Measurements from ENCODE around the gene GFM1. TPM values are rescaled to one million over a fixed set of nuclear protein-coding genes. Genes with fewer than 3 reads are reported as not detected.

Gene GFM1
- total RNA-seq, 4 donors from 2014 or later: 36.4 to 46.6 (median 39.0) TPM

GRCh38 chr3:158723991-158724390 lies 79.7 kb downstream of the GFM1 start:
- DNase-seq (ENCODE audit: extremely low spot score): no peak

GRCh38 chr3:158725348-158726011 lies 81.2 kb downstream of the GFM1 start:
- peak overlapping the region; percentile 55 to 65 (median 60) for H3K27ac ChIP-seq (replicated peaks in 1 of 4)
- no peak for DNase-seq (ENCODE audit: extremely low spot score)
- intact Hi-C loops (cut with DNase I): loop anchor here (10.0 kb wide), 1 partner anchor 51 kb away; the partner anchor contains the start of gene LXN
- H3K4me3 ChIP-seq: no peak overlapping the region
- 14% methylated on average over 8 of the region's 9 CpGs for WGBS
- no peaks in the 10 kb centered on the region for H3K27me3 ChIP-seq
- H3K9me3 ChIP-seq: no peaks in the 10 kb centered on the region
- TF ChIP-seq EP300 (IDR thresholded peaks at IDR 0.05) (no peak), POLR2AphosphoS5 (IDR thresholded peaks at IDR 0.05) (peak in 1 of 2 donors; percentile 51)
- peaks cover 0 to 6% (median 4%) of the 10 kb centered on the region in 4 donors for H3K36me3 ChIP-seq
- H3K4me1 ChIP-seq: peaks cover 21 to 71% (median 45%) of the 10 kb centered on the region in 4 donors

More at GRCh38 chr3:158723991-158724390, 79.7 kb downstream of the GFM1 start:
- 92% methylated on average over 7 of the region's 7 CpGs for WGBS
- intact Hi-C loops (cut with DNase I): loop anchor here (10.0 kb wide), 1 partner anchor 49 kb away; the partner anchor contains the start of gene LXN
- no peak for TF ChIP-seq POLR2A (IDR thresholded peaks at IDR 0.05; ENCODE audit: low read depth)
- H3K4me1 ChIP-seq: peaks cover 21 to 60% (median 44%) of the 10 kb centered on the region in 4 donors
- H3K27me3 ChIP-seq: no peaks in the 10 kb centered on the region
- H3K36me3 ChIP-seq: peaks cover 0 to 6% (median 4%) of the 10 kb centered on the region in 4 donors
- H3K4me3 ChIP-seq: no peak overlapping the region
- no peaks in the 10 kb centered on the region for H3K9me3 ChIP-seq
- H3K27ac ChIP-seq (replicated peaks in 1 of 4): peak overlapping the region in 1 of 4 donors; percentile 65

DNA sequence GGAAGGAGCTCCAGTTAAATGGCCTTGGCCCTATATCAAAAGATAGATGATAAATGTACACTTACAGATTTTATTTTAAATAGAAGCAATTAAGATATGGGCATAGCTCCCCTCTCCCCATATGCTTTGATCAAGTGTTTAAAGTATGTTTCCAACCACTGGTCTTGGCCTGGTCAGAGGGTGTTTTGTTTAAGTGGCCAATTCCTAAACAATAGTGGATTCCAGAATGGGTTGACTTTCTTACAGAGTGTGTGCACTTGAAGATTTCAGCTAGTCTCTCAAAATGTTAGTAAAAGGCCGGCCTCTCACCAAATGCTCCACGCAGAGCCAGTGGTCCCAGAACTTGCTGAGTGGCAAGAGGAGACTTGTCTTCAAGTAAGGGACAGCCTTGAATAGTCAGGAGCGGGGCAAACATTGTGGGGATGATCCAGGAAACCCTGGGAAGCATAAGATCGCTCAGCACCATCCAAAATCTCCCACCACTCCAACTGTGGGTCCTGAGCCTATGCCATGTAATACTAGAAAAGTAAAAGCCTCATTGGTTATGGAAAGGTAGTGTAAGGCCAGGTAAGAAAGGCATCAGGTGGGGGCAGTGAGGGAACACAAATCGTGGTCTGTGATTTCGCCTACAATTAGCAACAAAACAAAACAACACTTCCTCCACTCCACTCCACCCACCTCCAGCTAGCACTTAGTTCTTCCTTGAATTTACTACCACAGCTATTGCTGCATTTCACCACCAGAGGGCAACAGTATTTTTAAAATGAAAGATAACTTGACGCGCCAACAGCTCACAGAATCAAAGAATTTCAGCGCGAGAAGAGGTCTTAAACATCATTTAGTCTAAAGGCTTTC lies 83.1 kb downstream of the GFM1 start:
- H3K4me1 ChIP-seq: peaks cover 28 to 86% (median 60%) of the 10 kb centered on the region in 4 donors
- 34% methylated on average over 10 of the region's 10 CpGs for WGBS
- intact Hi-C loops (cut with DNase I): loop anchor here (1.0 to 10.0 kb wide), 2 partner anchors 53 to 64 kb away; partner anchors contain the start of gene LXN
- TF ChIP-seq POLR2A (IDR thresholded peaks at IDR 0.05; ENCODE audit: low read depth): no peak
- TF ChIP-seq POLR2AphosphoS5 (IDR thresholded peaks at IDR 0.05): peak in 1 of 2 donors; percentile 23
- TF ChIP-seq CTCF (IDR thresholded peaks at IDR 0.05): peak; percentile 89 to 95 (median 89)
- TF ChIP-seq EP300 (IDR thresholded peaks at IDR 0.05): no peak
- H3K27me3 ChIP-seq: peaks cover 0 to 3% (median 0%) of the 10 kb centered on the region in 4 donors
- H3K27ac ChIP-seq (replicated peaks in 1 of 4): peak overlapping the region; percentile 44 to 65 (median 58)
- no peaks in the 10 kb centered on the region for H3K36me3 ChIP-seq
- H3K9me3 ChIP-seq: no peaks in the 10 kb centered on the region
- H3K4me3 ChIP-seq: peak overlapping the region in 3 of 4 donors; percentile 20 to 36 (median 31)
- no peak for DNase-seq (ENCODE audit: extremely low spot score)

DNA sequence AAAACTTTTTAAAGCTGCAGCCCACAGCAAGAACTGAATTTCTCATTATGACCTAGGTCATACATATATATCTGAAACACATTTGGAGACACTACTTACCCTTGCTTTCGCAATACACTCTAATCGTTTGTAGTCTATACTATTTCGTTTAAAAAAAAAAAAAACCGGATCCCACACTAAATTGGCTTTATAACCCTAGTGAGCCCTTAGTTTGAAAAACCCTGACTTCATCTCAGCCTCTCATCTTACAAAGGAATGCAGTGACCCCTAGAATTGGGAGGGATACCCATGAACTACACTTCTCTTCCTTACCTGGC lies 83.7 kb downstream of the GFM1 start:
- Histone ChIP-seq H3K9me3 (no peaks in the 10 kb centered on the region), H3K27ac (replicated peaks in 1 of 4) (no peak overlapping the region), H3K4me1 (peaks cover 31 to 86% (median 64%) of the 10 kb centered on the region in 4 donors), H3K4me3 (peak overlapping the region in 3 of 4 donors; percentile 20 to 36 (median 31)), H3K27me3 (peaks cover 0 to 3% (median 0%) of the 10 kb centered on the region in 4 donors), H3K36me3 (no peaks in the 10 kb centered on the region)
- no peak for DNase-seq (ENCODE audit: extremely low spot score)
- TF ChIP-seq EP300 (IDR thresholded peaks at IDR 0.05) (no peak), CTCF (IDR thresholded peaks at IDR 0.05) (peak in 1 of 3 experiments; percentile 6), POLR2A (IDR thresholded peaks at IDR 0.05; ENCODE audit: low read depth) (no peak), POLR2AphosphoS5 (IDR thresholded peaks at IDR 0.05) (no peak)
- intact Hi-C loops (cut with DNase I): loop anchor here (10.0 kb wide), 1 partner anchor 53 kb away; the partner anchor contains the start of gene LXN
- 43% methylated on average over 4 of the region's 4 CpGs for WGBS

DNA sequence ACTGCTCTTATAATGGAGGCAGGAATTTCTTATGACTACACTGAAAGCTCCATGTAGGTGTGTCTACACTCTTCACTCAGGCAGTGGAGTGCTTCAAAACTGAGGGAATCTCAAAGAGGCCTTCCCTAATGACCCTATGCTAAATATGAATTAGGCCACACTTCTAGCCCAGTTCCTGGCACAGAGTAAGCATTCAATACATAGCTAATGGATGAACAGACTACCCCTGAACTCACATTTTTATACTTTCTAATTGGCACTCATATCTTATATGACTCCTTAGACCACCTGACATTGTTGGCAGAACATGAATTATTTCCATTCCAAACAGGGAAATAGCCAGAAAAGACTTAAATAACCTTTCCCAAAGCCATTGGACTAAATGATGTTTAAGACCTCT lies 84.5 kb downstream of the GFM1 start:
- Histone ChIP-seq H3K4me1 (peaks cover 31 to 88% (median 68%) of the 10 kb centered on the region in 4 donors), H3K36me3 (no peaks in the 10 kb centered on the region)

More for the DNA sequence above, 84.5 kb downstream of the GFM1 start:
- Histone ChIP-seq H3K4me3 (no peak overlapping the region), H3K9me3 (no peaks in the 10 kb centered on the region), H3K27ac (replicated peaks in 1 of 4) (no peak overlapping the region), H3K27me3 (peaks cover 0 to 3% (median 0%) of the 10 kb centered on the region in 4 donors)
- no peak for TF ChIP-seq POLR2AphosphoS5 (IDR thresholded peaks at IDR 0.05)
- TF ChIP-seq EP300 (IDR thresholded peaks at IDR 0.05): no peak
- no peak for TF ChIP-seq POLR2A (IDR thresholded peaks at IDR 0.05; ENCODE audit: low read depth)
- TF ChIP-seq CTCF (IDR thresholded peaks at IDR 0.05): no peak
- DNase-seq (ENCODE audit: extremely low spot score): no peak
- intact Hi-C loops (cut with DNase I): loop anchor here (10.0 kb wide), 1 partner anchor 54 kb away; the partner anchor contains the start of gene LXN
